Astrocyte (in vitro differentiated cells and primary cell): Measurements from ENCODE around the gene IPO4. TPM values are rescaled to one million over a fixed set of nuclear protein-coding genes. Genes with fewer than 3 reads are reported as not detected.

Experiments
- DNase-seq: peaks from one replicate; pipeline ENCODE4 v3.0.0-alpha.2; 2010; ENCODE audit warnings: low read depth
- FAIRE-seq: peaks from 2 replicates; lab custom pipeline; 2011; peaks lifted over from hg19 to GRCh38; lab: Jason Lieb, UNC
- H2AFZ ChIP-seq: 2 replicates; pipeline ENCODE4 v1.6.0; 2012; ENCODE audit warnings: low read depth, low read length, inconsistent platforms
- H3K27ac ChIP-seq: 2 replicates; pipeline ENCODE4 v1.5.1; 2011; ENCODE audit warnings: low read depth, low read length, inconsistent platforms
- H3K27me3 ChIP-seq: 2 replicates; pipeline ENCODE4 v1.6.0; 2011; ENCODE audit warnings: low read length, inconsistent platforms; ENCODE audit not compliant: insufficient read depth
- H3K36me3 ChIP-seq: 2 replicates; pipeline ENCODE4 v1.5.1; 2011; ENCODE audit warnings: low read length, inconsistent platforms; ENCODE audit not compliant: insufficient read depth
- H3K4me1 ChIP-seq: 2 replicates; pipeline ENCODE4 v1.5.1; 2011; ENCODE audit warnings: low read length, inconsistent platforms; ENCODE audit not compliant: insufficient read depth
- H3K4me2 ChIP-seq: 2 replicates; pipeline ENCODE4 v1.6.0; 2012; ENCODE audit warnings: low read length, inconsistent platforms
- H3K4me3 ChIP-seq: 2 replicates; pipeline ENCODE4 v1.5.1; 2011; ENCODE audit warnings: low read depth, mild to moderate bottlenecking, low read length, inconsistent platforms; ENCODE audit not compliant: insufficient read depth
- H3K79me2 ChIP-seq: 2 replicates; pipeline ENCODE4 v1.6.0; 2012; ENCODE audit warnings: mild to moderate bottlenecking, low read length, inconsistent platforms; ENCODE audit not compliant: insufficient read depth
- H3K9ac ChIP-seq: 2 replicates; pipeline ENCODE4 v1.6.0; 2012; ENCODE audit warnings: mild to moderate bottlenecking, low read length, inconsistent platforms
- H3K9me3 ChIP-seq: 2 replicates; pipeline ENCODE4 v1.5.1; 2012; ENCODE audit warnings: low read depth, mild to moderate bottlenecking, low read length, inconsistent platforms; ENCODE audit not compliant: insufficient read depth
- H4K20me1 ChIP-seq: 2 replicates; pipeline ENCODE4 v1.6.0; 2012; ENCODE audit warnings: low read length, inconsistent platforms; ENCODE audit not compliant: insufficient read depth
- H3K27ac Mint-ChIP-seq: one replicate; pipeline ENCODE4 v1.8.0; 2021; ENCODE audit warnings: mild to moderate bottlenecking, mixed read lengths; ENCODE audit not compliant: unreplicated experiment
- H3K27me3 Mint-ChIP-seq: one replicate; pipeline ENCODE4 v1.8.0; 2021; ENCODE audit warnings: low read depth, mixed read lengths; ENCODE audit not compliant: unreplicated experiment
- H3K36me3 Mint-ChIP-seq: one replicate; pipeline ENCODE4 v1.8.0; 2021; ENCODE audit warnings: low read depth, mixed read lengths; ENCODE audit not compliant: unreplicated experiment
- H3K4me1 Mint-ChIP-seq: one replicate; pipeline ENCODE4 v1.8.0; 2021; ENCODE audit warnings: low read depth, mixed read lengths; ENCODE audit not compliant: unreplicated experiment
- H3K4me3 Mint-ChIP-seq: one replicate; pipeline ENCODE4 v1.8.0; 2021; ENCODE audit warnings: mild to moderate bottlenecking, moderate library complexity, mixed read lengths; ENCODE audit not compliant: unreplicated experiment
- H3K9me3 Mint-ChIP-seq: one replicate; pipeline ENCODE4 v1.8.0; 2021; ENCODE audit warnings: mild to moderate bottlenecking, mixed read lengths; ENCODE audit not compliant: unreplicated experiment
- CTCF ChIP-seq: IDR thresholded peaks from 2 replicates; pipeline ENCODE4 v1.5.1; 2011; ENCODE audit warnings: low read depth, mild to moderate bottlenecking, inconsistent platforms, low read length, moderate library complexity; ENCODE audit not compliant: insufficient read depth
- EZH2 ChIP-seq: IDR thresholded peaks from 2 replicates; pipeline ENCODE4 v1.6.1; 2012; ENCODE audit warnings: mild to moderate bottlenecking, low read length, inconsistent platforms; ENCODE audit not compliant: insufficient read depth
- total RNA-seq: library from RNA; stranded (reverse); gene quantifications from 2 replicates; pipeline ENCODE4 v1.2.1, GENCODE V29; 2021

Gene IPO4
- total RNA-seq, 1 donor from 2014 or later = 46.1 TPM

GRCh38 chr14:24145219-24145618 is 43.4 kb downstream of the IPO4 start:
- no peak overlapping the region for H2AFZ ChIP-seq
- FAIRE-seq (no peak), DNase-seq (no peak)
- H3K9me3 ChIP-seq = no peaks in the 10 kb centered on the region
- peaks cover 30% of the 10 kb centered on the region for H3K4me1 Mint-ChIP-seq
- peaks cover 17% of the 10 kb centered on the region for H3K36me3 ChIP-seq
- no peaks in the 10 kb centered on the region for H3K27me3 Mint-ChIP-seq
- H3K4me3 Mint-ChIP-seq = peak overlapping the region; percentile 96
- no peaks in the 10 kb centered on the region for H3K9me3 Mint-ChIP-seq
- H4K20me1 ChIP-seq = peaks cover 25% of the 10 kb centered on the region
- no peaks in the 10 kb centered on the region for H3K36me3 Mint-ChIP-seq
- peaks cover 59% of the 10 kb centered on the region for H3K79me2 ChIP-seq
- H3K4me3 ChIP-seq = peak overlapping the region; percentile 93
- no peaks in the 10 kb centered on the region for H3K27me3 ChIP-seq
- TF ChIP-seq CTCF (no peak), EZH2 (no peak)
- H3K4me1 ChIP-seq = peaks cover 31% of the 10 kb centered on the region
- peak overlapping the region; percentile 96 for H3K4me2 ChIP-seq
- H3K27ac Mint-ChIP-seq = peak overlapping the region; percentile 88
- H3K27ac ChIP-seq = no peak overlapping the region
- H3K9ac ChIP-seq = peak overlapping the region; percentile 87

GRCh38 chr14:24144451-24144850 is 44.2 kb downstream of the IPO4 start:
- Histone ChIP-seq H3K4me2 (no peak overlapping the region), H3K4me3 (no peak overlapping the region), H3K9me3 (no peaks in the 10 kb centered on the region), H3K79me2 (peaks cover 59% of the 10 kb centered on the region), H3K4me1 (peaks cover 31% of the 10 kb centered on the region), H2AFZ (no peak overlapping the region), H3K36me3 (peaks cover 9% of the 10 kb centered on the region), H3K27me3 (no peaks in the 10 kb centered on the region), H4K20me1 (peaks cover 21% of the 10 kb centered on the region), H3K27ac (no peak overlapping the region), H3K9ac (no peak overlapping the region)
- Mint-ChIP-seq H3K4me3 (peak overlapping the region; percentile 75), H3K27me3 (no peaks in the 10 kb centered on the region), H3K4me1 (peaks cover 35% of the 10 kb centered on the region), H3K36me3 (peaks cover 2% of the 10 kb centered on the region), H3K9me3 (no peaks in the 10 kb centered on the region), H3K27ac (no peak overlapping the region)
- TF ChIP-seq EZH2 = no peak
- no peak for TF ChIP-seq CTCF
- FAIRE-seq (no peak), DNase-seq (no peak)

- Histone ChIP-seq H3K27me3 (no peaks in the 10 kb centered on the region), H4K20me1 (peaks cover 22% of the 10 kb centered on the region), H3K9ac (no peak overlapping the region), H3K79me2 (peaks cover 57% of the 10 kb centered on the region), H3K36me3 (peaks cover 9% of the 10 kb centered on the region), H3K4me1 (peaks cover 30% of the 10 kb centered on the region), H2AFZ (no peak overlapping the region), H3K4me2 (peak overlapping the region; percentile 0), H3K4me3 (no peak overlapping the region), H3K27ac (peak overlapping the region; percentile 43), H3K9me3 (no peaks in the 10 kb centered on the region)
- Mint-ChIP-seq H3K4me1 (peaks cover 35% of the 10 kb centered on the region), H3K36me3 (peaks cover 8% of the 10 kb centered on the region), H3K27ac (peak overlapping the region; percentile 86), H3K9me3 (no peaks in the 10 kb centered on the region), H3K4me3 (peak overlapping the region; percentile 50), H3K27me3 (no peaks in the 10 kb centered on the region)
- TF ChIP-seq CTCF = no peak
- DNase-seq = no peak
- FAIRE-seq = no peak
Observed at GRCh38 chr14:24143511-24143910, 45.1 kb downstream of the IPO4 start.
